Measurements from ENCODE around the gene PRKCA.

Gene PRKCA

GRCh38 chr17:66831383-66832210 is 529.2 kb downstream of the PRKCA start:
- no peak for DNase-seq

GRCh38 chr17:66833201-66833600 is 530.8 kb downstream of the PRKCA start:
- DNase-seq = no peak

GRCh38 chr17:66834426-66834918 is 532.1 kb downstream of the PRKCA start:
- no peak for DNase-seq

- DNase-seq = no peak
These were observed 532.6 kb downstream of the PRKCA start, which contains the start of gene CACNG5 for GRCh38 chr17:66834919-66835454. Gene CACNG5 (plus strand): TSS chr17:66835117. CDS start chr17:66877333, 42,216 bp downstream.

GRCh38 chr17:66835476-66835875 is 533.1 kb downstream of the PRKCA start:
- DNase-seq = no peak

GRCh38 chr17:66836063-66837005 is 533.9 kb downstream of the PRKCA start:
- no peak for DNase-seq

GRCh38 chr17:66837226-66837625 is 534.8 kb downstream of the PRKCA start:
- DNase-seq = no peak

GRCh38 chr17:66837885-66838665 is 535.7 kb downstream of the PRKCA start:
- no peak for DNase-seq

- no peak for DNase-seq
These were observed 537.2 kb downstream of the PRKCA start for GRCh38 chr17:66839616-66840015.

- DNase-seq = no peak
These were observed 537.6 kb downstream of the PRKCA start for GRCh38 chr17:66840061-66840460.

GRCh38 chr17:66841328-66841727 is 538.9 kb downstream of the PRKCA start:
- DNase-seq = no peak

GRCh38 chr17:66841744-66842143 is 539.3 kb downstream of the PRKCA start:
- no peak for DNase-seq

GRCh38 chr17:66842505-66842904 is 540.1 kb downstream of the PRKCA start:
- no peak for DNase-seq

GRCh38 chr17:66842959-66843358 is 540.5 kb downstream of the PRKCA start:
- DNase-seq = no peak

- DNase-seq = no peak
These were observed 541.2 kb downstream of the PRKCA start for GRCh38 chr17:66843627-66844026.

- DNase-seq = no peak
These were observed 545.3 kb downstream of the PRKCA start for GRCh38 chr17:66847704-66848103.

- no peak for DNase-seq
These were observed 546.1 kb downstream of the PRKCA start for GRCh38 chr17:66848496-66848895.

- DNase-seq = no peak
These were observed 546.7 kb downstream of the PRKCA start for GRCh38 chr17:66849032-66849655.

- DNase-seq = no peak
These were observed 547.6 kb downstream of the PRKCA start for GRCh38 chr17:66849851-66850580.

GRCh38 chr17:66850692-66851091 is 548.3 kb downstream of the PRKCA start:
- DNase-seq = no peak

- no peak for DNase-seq
These were observed 552.8 kb downstream of the PRKCA start for GRCh38 chr17:66855204-66855603.

All from GDM1 (cell line).